ENCODE data around the gene NUP93. TPM values are rescaled to one million over a fixed set of nuclear protein-coding genes. Genes with fewer than 3 reads are reported as not detected.
A peak's percentile ranks its signal among the peaks of the same experiment; 100 is the strongest.

Gene NUP93
- polyA plus RNA-seq (2013, experiment 1 of 2): 103 TPM
- polyA plus RNA-seq (2013, experiment 2 of 2): 89.0 TPM

DNA sequence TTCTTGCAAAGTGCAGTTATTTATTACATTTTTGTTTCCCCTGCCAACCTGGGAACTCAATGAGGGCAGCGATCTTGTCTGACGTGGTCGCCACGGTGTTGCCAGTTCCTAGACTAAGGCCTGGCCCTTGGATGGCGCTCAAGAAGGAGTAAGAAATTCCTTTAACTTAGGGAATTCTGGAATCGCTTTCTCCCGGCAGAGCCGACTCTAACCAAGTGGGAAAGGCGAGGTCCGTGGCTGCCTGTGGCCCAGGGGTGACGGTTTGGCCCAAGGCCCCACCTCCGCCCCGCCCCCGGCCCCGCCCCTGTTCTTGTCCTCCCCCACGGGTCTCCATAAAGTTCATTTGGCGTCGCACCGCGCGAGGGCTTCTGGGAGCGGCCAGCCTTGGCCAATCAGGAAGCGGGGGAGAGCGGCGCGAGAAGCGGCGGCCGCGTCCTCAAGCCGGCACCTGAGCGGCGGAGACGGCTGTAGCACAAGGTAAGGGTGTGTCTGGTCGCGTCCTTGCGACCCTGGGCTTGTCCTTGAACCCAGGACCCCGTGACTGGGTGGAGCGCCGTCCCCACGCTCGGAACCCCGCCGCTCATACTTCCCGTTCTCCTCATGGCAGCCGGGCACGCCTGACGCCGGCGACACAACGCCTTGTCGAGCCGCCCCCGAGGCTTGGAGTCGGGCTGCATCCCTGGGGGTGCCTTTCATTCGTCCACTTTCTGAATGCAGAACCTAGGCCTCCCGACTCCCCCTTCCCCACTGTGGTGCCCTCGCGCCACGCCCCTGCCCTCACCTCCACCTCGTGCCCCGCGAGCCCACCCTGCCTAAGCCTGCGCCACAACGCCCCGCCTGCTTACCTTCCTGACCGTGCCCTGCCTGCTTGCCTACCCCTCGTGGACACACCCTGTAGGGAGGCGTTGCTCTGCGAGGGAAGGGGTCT is at the start of gene NUP93:
Gene NUP93, plus strand, starts transcription at position 395 of the 928 bp plus-strand sequence. CDS start 18,119 bp downstream, outside the sequence.
- peak within 1 kb of the TSS; percentile 84 for H3K27ac ChIP-seq (ENCODE audit: low read depth, low read length, severe bottlenecking)
- H3K4me3 ChIP-seq (ENCODE audit: extremely low read depth, insufficient read depth, low read length, poor library complexity, severe bottlenecking): peak within 1 kb of the TSS; percentile 96
- peaks cover 5% of the 10 kb centered on the region for H3K36me3 ChIP-seq (ENCODE audit: control insufficient read depth, insufficient read depth, low read length)
- WGBS, 2 experiments (ENCODE audit: insufficient coverage in 2 of 2): 1% methylated on average over 41 to 51 of the region's 70 CpGs
- no peaks in the 10 kb centered on the region for H3K9me3 ChIP-seq (ENCODE audit: control insufficient read depth, low read length)
- H3K4me1 ChIP-seq (ENCODE audit: control insufficient read depth, insufficient read depth, low read length, poor library complexity, severe bottlenecking): peaks cover 20% of the 10 kb centered on the region

- H3K36me3 ChIP-seq (ENCODE audit: control insufficient read depth, insufficient read depth, low read length): no peaks in the 10 kb centered on the region
- WGBS, 2 experiments (ENCODE audit: insufficient coverage in 2 of 2): 2 to 3% methylated on average over 37 to 42 of the region's 49 CpGs
- no peaks in the 10 kb centered on the region for H3K9me3 ChIP-seq (ENCODE audit: control insufficient read depth, low read length)
- no peak within 1 kb of the TSS for H3K27ac ChIP-seq (ENCODE audit: low read depth, low read length, severe bottlenecking)
- H3K4me1 ChIP-seq (ENCODE audit: control insufficient read depth, insufficient read depth, low read length, poor library complexity, severe bottlenecking): peaks cover 4% of the 10 kb centered on the region
- H3K4me3 ChIP-seq (ENCODE audit: extremely low read depth, insufficient read depth, low read length, poor library complexity, severe bottlenecking): peak within 1 kb of the TSS; percentile 35
These were observed 47.8 kb upstream of the NUP93 start, which contains the start of gene MT1X for GRCh38 chr16:56681939-56682702. Gene MT1X, plus strand, starts transcription at chr16:56682470. Its CDS starts 71 bp downstream, at chr16:56682541.

DNA sequence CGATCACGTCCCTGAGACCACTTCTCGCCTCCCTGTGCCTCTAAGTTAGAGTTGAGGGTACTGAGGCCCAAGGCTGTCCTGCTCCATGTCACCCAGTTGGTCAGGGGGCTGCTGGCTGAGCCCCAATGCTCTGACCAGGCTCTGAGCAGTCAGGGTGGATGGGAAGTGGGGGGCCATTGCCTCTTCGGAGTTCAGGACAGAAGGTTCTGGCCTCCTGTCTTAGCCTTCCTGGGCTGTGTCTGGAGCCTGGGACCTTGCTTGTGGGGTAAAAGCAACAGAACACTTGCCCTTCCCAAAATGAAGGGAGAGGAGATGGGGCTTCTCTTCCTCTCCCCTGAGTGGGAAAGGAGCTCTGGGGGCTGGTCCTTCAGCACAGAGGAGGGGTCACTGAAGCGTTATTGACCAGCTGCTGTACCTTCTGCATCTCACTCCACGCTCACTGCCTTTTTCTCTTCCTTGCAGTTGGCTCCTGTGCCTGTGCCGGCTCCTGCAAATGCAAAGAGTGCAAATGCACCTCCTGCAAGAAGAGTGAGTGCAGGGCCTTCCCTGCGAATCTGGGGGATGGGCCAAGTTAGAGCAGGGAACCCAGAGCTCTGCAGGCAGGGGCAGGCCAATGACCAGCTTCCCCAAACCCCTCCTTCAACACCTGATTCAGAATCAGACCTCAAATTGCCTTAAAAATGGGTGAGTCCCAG is 47.1 kb upstream of the NUP93 start:
- Histone ChIP-seq H3K27ac (ENCODE audit: low read depth, low read length, severe bottlenecking) (no peak overlapping the region), H3K4me1 (ENCODE audit: control insufficient read depth, insufficient read depth, low read length, poor library complexity, severe bottlenecking) (peaks cover 4% of the 10 kb centered on the region), H3K9me3 (ENCODE audit: control insufficient read depth, low read length) (no peaks in the 10 kb centered on the region), H3K4me3 (ENCODE audit: extremely low read depth, insufficient read depth, low read length, poor library complexity, severe bottlenecking) (peak overlapping the region; percentile 35), H3K36me3 (ENCODE audit: control insufficient read depth, insufficient read depth, low read length) (no peaks in the 10 kb centered on the region)
- 38% methylated on average over 2 to 3 of the region's 8 CpGs for WGBS, 2 experiments (ENCODE audit: insufficient coverage in 2 of 2)

DNA sequence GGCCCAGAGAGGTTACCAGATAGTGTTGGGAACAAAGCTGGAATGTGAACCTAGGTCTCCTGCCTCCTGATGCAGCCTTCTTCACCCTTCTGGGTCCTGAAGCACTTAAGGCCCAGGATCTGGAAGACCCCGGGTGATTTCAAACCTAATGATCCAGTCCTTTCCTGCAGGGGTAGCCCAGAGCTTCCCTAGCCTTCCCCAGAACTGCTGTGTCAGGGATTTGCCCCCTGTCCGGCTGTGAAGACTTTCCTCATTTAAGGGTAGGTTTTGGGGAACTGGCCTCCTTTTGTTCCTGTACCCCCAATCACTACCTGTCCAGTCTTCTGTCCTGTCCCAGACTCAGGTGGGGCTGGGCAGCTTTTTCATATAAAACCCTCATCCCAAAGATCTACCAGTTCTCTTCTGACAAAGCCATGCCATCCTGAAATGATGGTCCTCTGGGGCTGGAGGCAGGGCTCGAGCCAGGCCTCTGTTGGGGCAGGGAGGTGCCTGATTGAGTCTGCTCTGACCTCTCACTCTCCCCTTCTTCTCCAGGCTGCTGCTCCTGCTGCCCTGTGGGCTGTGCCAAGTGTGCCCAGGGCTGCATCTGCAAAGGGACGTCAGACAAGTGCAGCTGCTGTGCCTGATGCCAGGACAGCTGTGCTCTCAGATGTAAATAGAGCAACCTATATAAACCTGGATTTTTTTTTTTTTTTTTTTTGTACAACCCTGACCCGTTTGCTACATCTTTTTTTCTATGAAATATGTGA is 46.3 kb upstream of the NUP93 start:
- Histone ChIP-seq H3K4me3 (ENCODE audit: extremely low read depth, insufficient read depth, low read length, poor library complexity, severe bottlenecking) (no peak overlapping the region), H3K36me3 (ENCODE audit: control insufficient read depth, insufficient read depth, low read length) (no peaks in the 10 kb centered on the region), H3K9me3 (ENCODE audit: control insufficient read depth, low read length) (no peaks in the 10 kb centered on the region), H3K27ac (ENCODE audit: low read depth, low read length, severe bottlenecking) (no peak overlapping the region), H3K4me1 (ENCODE audit: control insufficient read depth, insufficient read depth, low read length, poor library complexity, severe bottlenecking) (peaks cover 4% of the 10 kb centered on the region)
- 72 to 77% methylated on average over 3 of the region's 5 CpGs for WGBS, 2 experiments (ENCODE audit: insufficient coverage in 2 of 2)

- H3K4me1 ChIP-seq (ENCODE audit: control insufficient read depth, insufficient read depth, low read length, poor library complexity, severe bottlenecking): peaks cover 4% of the 10 kb centered on the region
- WGBS, 2 experiments (ENCODE audit: insufficient coverage in 2 of 2): 67 to 71% methylated on average over 1 to 2 of the region's 4 CpGs
- H3K36me3 ChIP-seq (ENCODE audit: control insufficient read depth, insufficient read depth, low read length): no peaks in the 10 kb centered on the region
- H3K27ac ChIP-seq (ENCODE audit: low read depth, low read length, severe bottlenecking): no peak overlapping the region
- H3K9me3 ChIP-seq (ENCODE audit: control insufficient read depth, low read length): no peaks in the 10 kb centered on the region
- no peak overlapping the region for H3K4me3 ChIP-seq (ENCODE audit: extremely low read depth, insufficient read depth, low read length, poor library complexity, severe bottlenecking)
These were observed 45.5 kb upstream of the NUP93 start for GRCh38 chr16:56684256-56684925.

DNA sequence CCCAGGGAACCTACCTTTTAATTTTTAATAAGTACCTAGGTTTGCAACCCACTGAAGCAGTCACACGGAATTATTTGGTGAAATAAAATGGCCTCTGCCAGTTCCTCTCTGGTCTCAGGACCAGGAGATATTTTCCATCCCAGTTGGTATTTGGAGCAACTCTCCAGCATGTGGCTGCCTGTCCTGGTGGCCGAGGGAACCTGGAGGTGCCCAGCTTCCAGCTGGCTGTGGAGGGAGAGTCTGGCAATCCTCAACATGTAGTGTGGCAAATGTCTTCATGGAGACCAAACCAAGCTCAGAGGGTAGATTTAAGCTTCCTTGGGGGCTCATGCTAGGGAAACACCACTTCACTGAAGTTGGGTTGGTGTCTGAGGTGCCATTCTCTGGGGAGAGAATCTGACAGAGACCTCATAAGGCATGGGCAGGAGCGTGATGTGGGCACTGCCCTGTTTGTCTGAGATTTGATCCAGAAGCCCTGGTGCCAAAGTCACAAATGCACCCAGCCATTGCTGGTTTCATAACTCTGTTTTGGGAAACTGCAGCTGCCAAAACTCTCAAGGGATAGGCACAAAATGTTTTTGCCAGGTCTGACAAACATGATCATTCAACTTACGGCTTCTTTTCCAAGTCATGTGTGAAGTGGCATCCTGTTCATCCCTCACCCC is 44.9 kb upstream of the NUP93 start:
- Histone ChIP-seq H3K9me3 (ENCODE audit: control insufficient read depth, low read length) (no peaks in the 10 kb centered on the region), H3K36me3 (ENCODE audit: control insufficient read depth, insufficient read depth, low read length) (no peaks in the 10 kb centered on the region), H3K27ac (ENCODE audit: low read depth, low read length, severe bottlenecking) (no peak overlapping the region), H3K4me1 (ENCODE audit: control insufficient read depth, insufficient read depth, low read length, poor library complexity, severe bottlenecking) (peaks cover 4% of the 10 kb centered on the region), H3K4me3 (ENCODE audit: extremely low read depth, insufficient read depth, low read length, poor library complexity, severe bottlenecking) (no peak overlapping the region)
- 88 to 95% methylated on average over 2 to 3 of the region's 4 CpGs for WGBS, 2 experiments (ENCODE audit: insufficient coverage in 2 of 2)

GRCh38 chr16:56686758-56687157 is 43.2 kb upstream of the NUP93 start:
- 89 to 97% methylated on average over 5 to 7 of the region's 7 CpGs for WGBS, 2 experiments (ENCODE audit: insufficient coverage in 2 of 2)
- H3K27ac ChIP-seq (ENCODE audit: low read depth, low read length, severe bottlenecking): no peak overlapping the region
- no peaks in the 10 kb centered on the region for H3K9me3 ChIP-seq (ENCODE audit: control insufficient read depth, low read length)
- H3K4me1 ChIP-seq (ENCODE audit: control insufficient read depth, insufficient read depth, low read length, poor library complexity, severe bottlenecking): peaks cover 4% of the 10 kb centered on the region
- no peak overlapping the region for H3K4me3 ChIP-seq (ENCODE audit: extremely low read depth, insufficient read depth, low read length, poor library complexity, severe bottlenecking)
- H3K36me3 ChIP-seq (ENCODE audit: control insufficient read depth, insufficient read depth, low read length): no peaks in the 10 kb centered on the region

- Histone ChIP-seq H3K4me1 (ENCODE audit: control insufficient read depth, insufficient read depth, low read length, poor library complexity, severe bottlenecking) (no peaks in the 10 kb centered on the region), H3K4me3 (ENCODE audit: extremely low read depth, insufficient read depth, low read length, poor library complexity, severe bottlenecking) (no peak overlapping the region), H3K27ac (ENCODE audit: low read depth, low read length, severe bottlenecking) (no peak overlapping the region), H3K36me3 (ENCODE audit: control insufficient read depth, insufficient read depth, low read length) (no peaks in the 10 kb centered on the region), H3K9me3 (ENCODE audit: control insufficient read depth, low read length) (no peaks in the 10 kb centered on the region)
- WGBS, 2 experiments (ENCODE audit: insufficient coverage in 2 of 2): 47 to 71% methylated on average over 1 of the region's 1 CpG
These were observed 41.2 kb upstream of the NUP93 start for GRCh38 chr16:56688762-56689161.

- Histone ChIP-seq H3K9me3 (ENCODE audit: control insufficient read depth, low read length) (no peaks in the 10 kb centered on the region), H3K27ac (ENCODE audit: low read depth, low read length, severe bottlenecking) (no peak overlapping the region), H3K4me1 (ENCODE audit: control insufficient read depth, insufficient read depth, low read length, poor library complexity, severe bottlenecking) (no peaks in the 10 kb centered on the region), H3K36me3 (ENCODE audit: control insufficient read depth, insufficient read depth, low read length) (no peaks in the 10 kb centered on the region), H3K4me3 (ENCODE audit: extremely low read depth, insufficient read depth, low read length, poor library complexity, severe bottlenecking) (no peak overlapping the region)
- 80 to 87% methylated on average over 1 to 3 of the region's 3 CpGs for WGBS, 2 experiments (ENCODE audit: insufficient coverage in 2 of 2)
These were observed 40.8 kb upstream of the NUP93 start for GRCh38 chr16:56689171-56689570.

All from mesodermal cell (in vitro differentiated cells).